ENCODE results near the gene EIF3B.
"Not testable (repeated sequence)": the region's sequence is repeated elsewhere in the genome, so short reads cannot be mapped to it uniquely, and the experiment has no call there.

The EIF3B gene

DNA sequence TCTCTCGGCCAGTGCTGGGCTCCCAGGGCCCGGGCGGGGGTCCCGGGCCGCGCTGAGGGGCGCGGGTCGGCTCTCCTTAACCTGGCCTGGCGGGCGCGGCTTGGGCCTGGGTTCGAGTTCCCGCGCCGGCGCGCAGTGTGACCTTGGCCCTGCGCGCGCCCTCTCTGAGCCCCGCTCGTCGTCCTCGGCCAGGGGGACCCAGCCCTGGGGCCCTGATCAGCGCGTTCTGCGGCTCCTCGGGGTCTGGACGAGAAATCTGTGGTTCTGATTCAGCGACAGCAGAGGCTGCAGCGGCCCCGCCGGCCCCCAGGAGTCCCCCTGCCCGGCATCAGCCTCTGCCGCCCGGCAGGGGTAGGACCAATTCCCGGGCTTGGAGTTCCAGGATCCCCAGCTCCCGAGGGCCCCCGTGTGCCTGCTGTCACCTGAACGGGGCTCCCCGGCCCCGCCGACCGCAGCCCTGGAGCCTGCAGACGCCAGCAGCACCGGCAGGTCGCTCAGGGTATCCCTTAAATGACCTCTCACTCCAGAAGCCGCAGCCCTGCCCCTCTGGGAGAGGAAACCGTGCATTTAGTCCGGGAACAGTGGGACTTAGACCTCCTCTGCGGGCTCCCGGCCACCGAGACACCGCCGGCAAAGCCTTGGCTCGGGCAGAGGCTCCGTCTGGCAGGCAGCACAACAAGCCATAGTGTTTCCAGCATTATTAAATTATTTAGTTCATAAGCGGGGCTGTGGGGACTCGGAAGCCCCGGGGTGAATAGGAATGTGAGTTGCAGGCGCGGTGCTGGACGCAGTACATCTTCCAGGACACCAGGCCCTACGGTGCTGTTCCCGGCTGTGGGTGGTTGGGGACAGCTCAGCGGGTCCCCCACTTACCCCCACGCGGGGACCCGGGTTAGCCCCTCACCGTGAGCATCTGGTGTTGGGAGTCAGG lies 49.4 kb downstream of the EIF3B start:
- DNase-seq = peak in 1 of 2 donors; percentile 23

DNA sequence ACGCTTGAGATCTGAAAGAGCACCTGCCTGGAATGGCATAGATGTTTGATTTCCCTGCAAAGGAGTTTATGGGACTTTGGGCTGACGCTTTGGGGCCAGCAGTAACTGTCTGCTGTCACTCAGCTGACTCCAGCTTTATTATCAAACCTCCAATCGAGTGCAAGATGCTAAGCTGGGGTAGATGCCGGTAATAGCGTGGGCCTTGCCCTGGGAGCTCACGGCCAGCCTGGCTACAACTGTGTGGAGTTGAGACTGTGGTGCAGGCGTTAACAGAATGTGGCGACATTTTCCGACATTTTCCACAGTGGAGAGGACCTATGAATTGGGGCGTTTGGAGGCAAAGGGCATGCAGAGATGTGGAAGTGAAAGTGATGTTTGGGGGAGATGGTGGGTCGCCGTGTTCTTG lies 50.1 kb downstream of the EIF3B start:
- no peak for DNase-seq

DNA sequence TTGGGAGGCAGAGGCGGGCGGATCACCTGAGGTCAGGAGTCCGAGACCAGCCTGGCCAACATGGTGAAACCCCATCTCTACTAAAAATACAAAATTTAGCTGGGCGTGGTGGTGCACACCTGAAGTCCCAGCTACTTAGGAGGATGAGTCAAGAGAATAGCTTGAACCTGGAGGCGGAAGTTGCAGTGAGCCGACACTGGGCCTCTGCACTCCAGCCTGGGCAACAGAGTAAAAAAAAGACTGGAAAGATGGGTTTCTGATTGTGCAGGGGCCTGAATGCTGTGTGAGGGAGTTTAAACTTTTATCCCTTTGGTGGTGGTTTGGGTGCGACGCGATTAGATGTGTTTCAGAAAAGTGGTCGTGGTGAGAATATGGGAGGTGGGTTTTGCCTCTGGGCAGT lies 50.6 kb downstream of the EIF3B start:
- no peak for DNase-seq

DNA sequence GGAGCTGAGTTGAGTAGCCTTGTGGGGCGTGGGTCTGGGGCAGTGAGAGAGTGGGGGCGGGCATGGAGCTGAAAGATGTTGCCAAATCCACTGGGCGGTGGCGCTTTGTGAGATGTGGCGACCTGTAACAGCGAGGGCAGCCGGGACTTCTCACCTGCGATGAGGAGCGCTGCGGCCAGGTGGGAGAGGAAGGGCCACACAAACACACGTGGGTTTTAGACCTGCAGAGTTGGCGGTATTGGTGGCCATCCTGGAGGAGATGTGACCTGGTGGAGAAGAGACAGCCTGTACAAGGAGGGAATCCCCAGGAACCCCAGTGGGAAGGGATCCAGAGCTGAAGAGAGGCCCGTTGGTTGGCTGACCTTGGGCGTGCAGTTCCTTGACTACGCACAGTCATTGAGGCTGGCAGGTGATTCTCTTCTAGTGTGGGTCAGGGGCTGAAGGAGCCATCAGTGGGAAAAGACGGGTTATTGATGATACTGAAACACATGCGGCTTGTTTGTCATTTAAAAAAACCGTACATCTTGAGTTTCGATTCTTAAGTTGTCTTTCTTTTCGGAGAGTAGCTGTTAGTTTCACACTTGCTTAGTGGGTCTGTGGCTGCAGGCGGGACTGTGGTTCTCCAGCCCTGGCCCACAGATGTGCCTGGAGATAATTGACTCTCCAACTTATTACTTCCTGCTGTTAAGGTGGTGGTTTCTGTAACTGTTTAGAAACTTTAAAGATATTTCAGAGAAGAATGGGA lies 51.1 kb downstream of the EIF3B start:
- DNase-seq = no peak

DNA sequence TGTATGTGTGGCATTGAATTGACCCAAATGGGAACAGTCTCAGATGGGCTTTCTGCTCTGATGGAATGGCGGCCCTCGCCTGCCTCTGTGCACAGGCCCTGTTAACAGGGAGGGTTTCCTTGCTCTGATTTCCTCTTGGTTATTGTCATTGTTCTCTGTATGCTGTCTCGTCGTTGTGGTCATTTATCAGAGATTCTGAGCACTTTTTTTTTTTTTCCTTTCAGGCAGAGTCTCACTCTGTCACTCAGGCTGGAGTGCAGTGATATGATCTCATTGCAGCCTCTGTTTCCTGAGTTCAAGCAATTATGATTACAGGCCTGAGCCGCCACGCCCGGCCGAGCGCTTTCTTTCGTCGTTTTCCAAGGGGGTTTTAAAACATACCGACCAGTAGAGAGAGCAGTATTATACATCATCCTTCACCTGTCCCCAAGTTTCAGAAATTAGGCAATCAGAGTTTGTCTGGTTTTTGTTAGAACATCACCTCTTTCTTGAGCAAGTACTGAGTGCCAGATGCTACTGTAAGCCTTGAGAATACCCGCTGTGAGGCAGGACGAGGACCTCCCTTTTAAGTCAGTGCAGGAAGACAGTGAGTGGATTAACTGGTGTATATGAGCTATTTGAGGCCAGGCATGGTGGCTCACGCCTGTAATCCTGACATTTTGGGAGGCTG lies 55.3 kb downstream of the EIF3B start:
- no peak for DNase-seq

DNA sequence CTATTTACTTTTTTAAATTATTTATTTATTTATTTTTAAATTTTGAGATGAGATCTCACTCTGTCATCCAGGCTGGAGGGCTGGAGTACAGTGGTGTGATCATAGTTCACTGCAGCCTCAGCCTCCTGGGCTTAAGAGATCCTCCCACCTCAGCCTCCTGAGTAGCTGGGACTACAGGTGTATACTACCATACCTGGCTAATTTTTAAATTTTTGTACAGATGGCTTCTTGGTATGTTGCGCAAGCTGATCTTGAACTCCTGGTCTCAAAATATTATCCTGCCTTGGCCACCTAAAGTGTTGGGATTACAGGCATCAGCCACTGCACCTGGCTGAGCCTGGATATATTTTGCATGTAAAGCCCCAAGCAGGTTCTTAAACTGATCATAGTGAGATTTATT lies 56.4 kb downstream of the EIF3B start:
- DNase-seq = no peak

DNA sequence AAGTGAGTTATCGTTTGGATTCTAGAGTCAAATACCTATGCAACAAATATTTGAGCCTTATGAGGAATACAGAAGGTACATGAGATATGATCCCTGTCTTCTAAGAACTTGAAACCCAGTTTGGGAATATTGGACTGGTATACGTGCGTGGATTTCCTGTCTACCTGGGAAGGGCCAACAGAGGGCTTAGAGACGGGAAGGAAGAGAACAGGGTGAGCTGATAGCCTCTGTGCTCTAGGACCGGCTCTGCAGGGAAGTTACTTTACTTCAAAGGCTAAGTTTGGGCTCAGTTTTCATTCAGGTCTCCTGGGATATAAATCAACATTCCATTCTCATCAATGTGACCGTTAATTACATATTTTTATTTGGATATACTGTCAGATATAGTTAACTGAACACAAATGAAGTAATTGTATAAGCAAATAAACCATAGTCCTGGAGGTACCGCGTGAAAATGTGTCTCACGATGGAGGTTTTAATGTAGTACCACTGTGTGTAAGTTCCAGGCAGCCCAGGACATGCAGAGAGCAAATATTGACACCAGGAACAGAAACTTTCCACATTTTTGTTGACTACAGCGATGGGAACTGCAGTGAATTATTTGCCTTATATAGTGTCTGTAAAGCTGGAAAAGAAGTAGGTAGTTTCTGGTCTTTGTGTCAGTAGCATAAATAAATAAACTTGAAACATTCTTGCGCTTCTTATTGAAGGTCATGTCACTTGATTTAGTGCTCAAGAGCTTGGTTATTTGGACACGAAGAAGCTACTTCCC lies 57.4 kb downstream of the EIF3B start:
- DNase-seq = no peak

DNA sequence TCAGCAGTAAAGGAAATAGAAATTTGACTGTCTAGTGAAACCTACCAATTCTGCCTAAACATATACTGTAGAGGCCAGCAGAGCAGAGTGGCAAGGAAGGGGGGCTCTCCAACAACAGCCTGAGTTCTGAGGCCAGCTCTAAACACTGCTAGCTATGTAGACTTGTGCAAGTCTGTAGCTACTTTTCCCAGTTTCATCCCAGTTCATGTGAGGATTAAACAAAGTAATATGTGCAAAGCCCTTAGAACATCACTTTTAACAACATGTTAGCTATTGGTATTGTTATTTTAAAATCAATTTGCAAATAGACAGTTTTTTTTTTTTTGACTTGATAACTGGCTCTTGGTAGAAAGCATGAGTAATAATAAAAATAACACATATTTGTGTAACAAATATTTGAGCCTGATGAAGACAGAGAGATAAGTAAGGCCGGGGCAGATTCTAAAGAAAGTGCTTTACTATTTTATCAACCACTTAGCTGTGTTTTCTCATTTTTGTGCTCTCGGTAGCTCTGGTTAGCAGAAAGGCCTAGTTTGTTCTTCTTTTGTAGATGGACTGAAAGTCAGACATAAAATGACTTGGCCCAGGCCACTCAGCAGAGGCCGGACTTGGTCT lies 58.1 kb downstream of the EIF3B start:
- DNase-seq = no peak

DNA sequence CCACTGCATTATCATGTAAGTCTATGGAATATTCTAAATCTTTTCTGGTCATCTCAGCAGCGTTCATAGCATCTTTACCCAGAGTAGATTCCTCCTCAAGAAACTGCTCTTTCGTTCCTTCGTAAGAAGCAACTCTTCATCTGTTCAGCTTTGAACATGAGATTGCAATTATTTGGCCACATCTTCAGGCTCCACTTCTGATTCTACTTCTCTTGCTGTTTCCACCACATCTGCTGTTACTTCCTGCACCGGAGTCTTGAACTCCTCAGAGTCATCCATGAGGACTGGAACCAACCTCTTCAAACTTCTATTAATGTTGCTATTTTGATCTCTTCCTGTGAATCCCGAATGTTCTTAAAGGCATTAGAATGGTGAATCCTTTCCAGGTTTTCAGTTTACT lies 61.4 kb downstream of the EIF3B start:
- DNase-seq = no peak

DNA sequence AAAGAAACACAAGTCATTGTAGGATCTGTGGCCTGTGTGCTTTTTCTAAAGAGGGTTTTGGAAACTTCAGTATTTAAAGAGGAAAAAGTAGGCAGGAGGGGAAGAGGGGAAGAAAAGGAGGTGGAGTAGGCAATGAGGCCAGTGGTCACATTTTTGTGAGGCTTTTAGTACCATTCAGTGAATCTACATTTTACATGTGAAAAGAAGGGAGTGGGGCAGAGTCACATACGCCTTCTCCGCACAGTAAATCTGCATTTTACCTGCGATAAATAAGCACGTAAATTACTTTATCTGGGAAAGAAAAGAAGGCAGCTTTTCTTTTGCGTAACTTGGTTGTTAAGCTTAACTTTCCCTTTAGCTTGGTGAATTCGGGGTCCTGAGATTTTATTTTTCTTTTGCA lies 62.0 kb downstream of the EIF3B start:
- DNase-seq = no peak

DNA sequence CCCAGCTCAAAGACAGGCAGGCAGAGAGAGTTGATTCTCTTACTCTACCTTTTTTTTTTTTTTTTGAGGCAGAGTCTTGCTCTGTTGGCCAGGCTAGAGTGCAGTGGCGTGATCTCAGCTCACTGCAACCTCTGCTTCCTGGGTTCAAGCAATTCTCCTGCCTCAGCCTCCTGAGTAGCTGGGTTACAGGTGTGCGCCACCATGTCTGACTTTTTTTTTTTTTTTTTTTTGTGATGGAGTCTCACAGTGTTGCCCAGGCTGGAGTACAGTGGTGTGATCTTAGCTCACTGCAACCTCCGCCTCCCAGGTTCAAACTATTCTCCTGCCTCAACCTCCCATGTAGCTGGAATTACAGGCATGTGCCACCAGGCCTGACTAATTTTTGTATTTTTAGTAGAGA lies 62.6 kb downstream of the EIF3B start:
- not testable (repeated sequence) for DNase-seq

DNA sequence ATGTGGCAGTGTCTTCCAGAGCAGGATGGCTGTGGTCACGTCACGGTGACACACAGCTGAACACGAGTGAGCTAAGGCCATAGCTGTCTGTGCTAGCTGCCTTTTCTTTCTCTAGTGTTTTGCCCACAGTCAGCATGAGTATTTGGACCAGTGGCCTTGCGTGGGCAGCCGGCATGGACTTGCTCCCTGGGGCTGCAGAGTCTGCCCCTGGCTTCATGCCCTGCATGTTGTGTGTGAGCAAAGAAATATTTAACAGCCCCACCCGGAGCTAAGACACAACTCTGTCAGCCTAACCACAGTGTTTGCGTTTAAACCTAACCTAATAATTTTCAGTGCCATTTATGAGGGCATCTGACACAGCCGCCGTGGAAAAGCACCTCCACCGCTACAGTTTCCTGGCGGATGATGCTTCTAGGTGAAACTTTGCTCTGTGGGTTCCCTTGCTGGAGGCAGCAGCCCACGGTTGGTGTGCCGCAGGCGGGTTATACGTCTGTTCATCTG lies 63.4 kb downstream of the EIF3B start:
- no peak for DNase-seq

DNA sequence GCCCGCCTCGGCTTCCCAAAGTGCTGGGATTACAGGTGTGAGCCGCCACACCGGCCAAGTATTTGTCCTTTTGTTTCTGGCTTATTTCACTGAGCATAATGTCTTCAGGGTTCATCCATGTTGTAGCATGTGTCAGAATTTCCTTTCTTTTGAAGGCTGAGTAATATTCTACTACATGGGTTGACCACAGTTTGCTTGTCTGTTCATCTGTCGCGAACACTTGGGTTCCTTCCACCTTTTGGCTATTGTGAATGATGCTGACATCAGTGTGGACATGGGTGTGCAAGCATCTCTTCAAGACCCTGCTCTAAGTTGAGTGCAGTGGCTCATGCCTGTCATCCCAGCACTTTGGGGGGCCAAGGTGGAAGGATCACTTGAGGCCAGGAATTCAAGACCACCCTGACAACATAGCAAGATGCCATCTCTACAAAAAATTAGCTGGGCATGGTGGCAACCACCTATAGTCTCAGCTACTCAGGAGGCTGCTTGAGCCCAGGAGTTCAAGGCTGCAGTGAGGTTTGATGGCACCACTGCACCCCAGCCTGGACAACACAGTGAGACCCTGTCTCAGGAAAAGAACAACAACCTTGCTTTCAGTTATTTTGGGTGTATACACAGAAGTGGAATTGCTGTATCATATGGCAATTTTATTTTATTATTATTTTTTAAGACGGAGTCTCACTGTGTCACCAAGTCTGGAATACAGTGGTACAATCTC lies 65.7 kb downstream of the EIF3B start:
- no peak for DNase-seq

DNA sequence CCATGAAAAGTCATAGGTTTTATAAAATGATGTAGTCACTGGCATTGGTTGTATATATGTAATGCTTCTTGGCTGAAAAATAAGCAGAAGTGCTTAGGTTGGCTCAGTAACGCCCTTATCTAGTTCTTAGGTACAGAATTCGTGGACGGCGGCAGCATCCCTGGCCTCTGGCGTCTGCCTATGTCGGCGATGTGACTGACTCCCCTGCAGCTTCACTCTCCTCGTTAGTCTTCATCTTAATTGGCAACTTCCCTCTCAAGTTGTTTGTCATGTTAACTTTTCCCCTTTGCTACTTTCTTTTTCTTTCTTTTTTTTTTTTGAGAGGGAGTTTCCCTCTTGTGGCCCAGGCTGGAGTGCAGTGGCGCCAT lies 67.3 kb downstream of the EIF3B start:
- no peak for DNase-seq

DNA sequence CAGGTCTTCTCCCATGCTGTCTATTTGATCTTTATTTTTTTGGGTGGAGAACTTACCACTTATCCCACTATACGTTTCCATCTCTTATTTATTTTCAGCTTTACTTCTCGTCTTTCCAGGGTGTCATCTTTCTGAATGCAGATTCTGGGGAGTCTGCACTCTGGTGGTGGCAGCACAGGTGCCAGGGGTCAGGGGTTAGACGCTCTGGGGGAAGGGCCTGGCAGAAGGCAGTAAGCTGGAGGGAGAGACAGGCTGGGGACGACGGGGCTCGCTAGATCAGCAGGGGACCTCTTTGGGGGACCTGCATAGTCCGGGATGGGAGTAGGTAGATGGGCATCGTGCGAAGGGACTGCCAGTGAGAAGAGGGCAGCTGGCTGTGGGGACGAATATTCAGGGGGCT lies 71.1 kb downstream of the EIF3B start:
- no peak for DNase-seq
